SK-N-MC (cell line): ENCODE results near the gene MYO15A.

Experiments
- DNase-seq: peaks from one replicate; pipeline ENCODE4 v3.0.0-alpha.2; 2011; ENCODE audit warnings: low read depth, low spot score
- H3K27ac ChIP-seq: fragments of 200-600 bp; sonication (generic); 2 replicates; pipeline ENCODE4 v1.5.1; 2016; ENCODE audit warnings: mixed run types
- H3K36me3 ChIP-seq: fragments of 200-600 bp; sonication (generic); 2 replicates; pipeline ENCODE4 v1.6.1; 2017; ENCODE audit warnings: antibody characterized with exemption, low read length, mixed read lengths; ENCODE audit not compliant: insufficient read depth
- H3K4me3 ChIP-seq: fragments of 200-600 bp; sonication (generic); 2 replicates; pipeline ENCODE4 v1.5.1; 2016
- H3K9ac ChIP-seq: fragments of 200-600 bp; sonication (generic); 2 replicates; pipeline ENCODE4 v1.8.0; 2017; ENCODE audit warnings: mixed run types, mixed read lengths; ENCODE audit not compliant: insufficient read length
- H3K9me3 ChIP-seq: fragments of 200-600 bp; sonication (generic); 2 replicates; pipeline ENCODE4 v1.6.1; 2017; ENCODE audit warnings: low read depth, mild to moderate bottlenecking, antibody characterized with exemption, low read length, moderate library complexity, mixed read lengths
- EZH2 ChIP-seq: fragments of 200-600 bp; sonication (generic); IDR thresholded peaks from one replicate; pipeline ENCODE4 v1.6.1; 2017; ENCODE audit warnings: antibody characterized with exemption
- FOXP2 ChIP-seq: optimal IDR thresholded peaks from 2 replicates; pipeline ENCODE3; 2011; ENCODE audit warnings: mild to moderate bottlenecking, moderate library complexity; ENCODE audit not compliant: insufficient read depth; ENCODE audit errors: extremely low read length, control extremely low read depth
- POLR2AphosphoS5 ChIP-seq: IDR thresholded peaks from 2 replicates; pipeline ENCODE4 v1.6.1; 2012; ENCODE audit warnings: mild to moderate bottlenecking, low read depth, low read length, borderline replicate concordance

The MYO15A gene

GRCh38 chr17:18110636-18111145 is 2.1 kb downstream of the MYO15A start:
- TF ChIP-seq EZH2 (no peak), POLR2AphosphoS5 (no peak), FOXP2 (no peak)
- no peak for DNase-seq
- H3K27ac ChIP-seq, result no peak overlapping the region
- H3K4me3 ChIP-seq, result no peak overlapping the region
- no peak overlapping the region for H3K9ac ChIP-seq
- no peaks in the 10 kb centered on the region; the same call in 1 of the 2 replicates for H3K36me3 ChIP-seq
- H3K9me3 ChIP-seq, result no peaks in the 10 kb centered on the region

- Histone ChIP-seq H3K9me3 (no peaks in the 10 kb centered on the region), H3K9ac (no peak overlapping the region), H3K4me3 (no peak overlapping the region), H3K36me3 (no peaks in the 10 kb centered on the region; the same call in 1 of the 2 replicates), H3K27ac (no peak overlapping the region)
- DNase-seq, result no peak
- TF ChIP-seq POLR2AphosphoS5, result no peak
These were observed 2.9 kb downstream of the MYO15A start for GRCh38 chr17:18111330-18111971.

GRCh38 chr17:18115517-18115916 is 7.0 kb downstream of the MYO15A start:
- DNase-seq, result no peak
- TF ChIP-seq EZH2, result no peak
- no peak for TF ChIP-seq FOXP2
- TF ChIP-seq POLR2AphosphoS5, result no peak
- no peaks in the 10 kb centered on the region for H3K36me3 ChIP-seq
- no peak overlapping the region for H3K9ac ChIP-seq
- no peak overlapping the region for H3K27ac ChIP-seq
- H3K9me3 ChIP-seq, result no peaks in the 10 kb centered on the region
- H3K4me3 ChIP-seq, result no peak overlapping the region

- H3K36me3 ChIP-seq, result no peaks in the 10 kb centered on the region
- H3K9me3 ChIP-seq, result no peaks in the 10 kb centered on the region
- no peak overlapping the region for H3K27ac ChIP-seq
- H3K4me3 ChIP-seq, result no peak overlapping the region
- no peak overlapping the region for H3K9ac ChIP-seq
- no peak for DNase-seq
- no peak for TF ChIP-seq FOXP2
- TF ChIP-seq POLR2AphosphoS5, result no peak
- TF ChIP-seq EZH2, result no peak
These were observed 7.5 kb downstream of the MYO15A start for GRCh38 chr17:18116078-18116477.

- DNase-seq, result no peak
- H3K36me3 ChIP-seq, result no peaks in the 10 kb centered on the region
- H3K4me3 ChIP-seq, result no peak overlapping the region
- H3K9ac ChIP-seq, result no peak overlapping the region
- no peak overlapping the region for H3K27ac ChIP-seq
- H3K9me3 ChIP-seq, result no peaks in the 10 kb centered on the region
- no peak for TF ChIP-seq FOXP2
- no peak for TF ChIP-seq EZH2
- TF ChIP-seq POLR2AphosphoS5, result no peak
These were observed 9.0 kb downstream of the MYO15A start for GRCh38 chr17:18117533-18117932.

- H3K36me3 ChIP-seq, result no peaks in the 10 kb centered on the region
- H3K4me3 ChIP-seq, result no peak overlapping the region
- H3K9me3 ChIP-seq, result no peaks in the 10 kb centered on the region
- H3K9ac ChIP-seq, result no peak overlapping the region
- DNase-seq, result no peak
- no peak for TF ChIP-seq FOXP2
- TF ChIP-seq POLR2AphosphoS5, result no peak
- TF ChIP-seq EZH2, result no peak
- H3K27ac ChIP-seq, result no peak overlapping the region
These were observed 9.7 kb downstream of the MYO15A start for GRCh38 chr17:18117982-18118975.

GRCh38 chr17:18119166-18119745 is 10.7 kb downstream of the MYO15A start:
- DNase-seq, result no peak
- Histone ChIP-seq H3K4me3 (no peak overlapping the region), H3K9me3 (no peaks in the 10 kb centered on the region), H3K27ac (no peak overlapping the region), H3K9ac (no peak overlapping the region), H3K36me3 (no peaks in the 10 kb centered on the region)
- TF ChIP-seq EZH2 (no peak), FOXP2 (no peak), POLR2AphosphoS5 (no peak)

- Histone ChIP-seq H3K4me3 (no peak overlapping the region), H3K9ac (no peak overlapping the region), H3K27ac (no peak overlapping the region), H3K36me3 (no peaks in the 10 kb centered on the region), H3K9me3 (no peaks in the 10 kb centered on the region)
- no peak for DNase-seq
- TF ChIP-seq POLR2AphosphoS5, result no peak
- no peak for TF ChIP-seq EZH2
- TF ChIP-seq FOXP2, result no peak
These were observed 11.4 kb downstream of the MYO15A start for GRCh38 chr17:18119938-18120337.
